Fibroblast of lung (primary cell): ENCODE measurements around the gene STAT3. TPM values are rescaled to one million over a fixed set of nuclear protein-coding genes. Genes with fewer than 3 reads are reported as not detected.
"Not testable (repeated sequence)": the region's sequence is repeated elsewhere in the genome, so short reads cannot be mapped to it uniquely, and the experiment has no call there.

Experiments
- DNase-seq, 2 donors: peaks; one replicate each; pipeline versions ENCODE4 v3.0.0 to v3.0.0-alpha.2; 2010; ENCODE audit warnings: low read depth in 2 of 2
- H2AFZ ChIP-seq: 2 replicates; pipeline ENCODE4 v1.5.1; 2012; ENCODE audit warnings: low read length, control low read depth, inconsistent platforms
- H3K27ac ChIP-seq: 2 replicates; pipeline ENCODE4 v1.5.1; 2011; ENCODE audit warnings: low read length, control low read depth; ENCODE audit not compliant: insufficient read depth
- H3K27me3 ChIP-seq: 2 replicates; pipeline ENCODE4 v1.5.1; 2011; ENCODE audit warnings: mild to moderate bottlenecking, low read length; ENCODE audit not compliant: control insufficient read depth, insufficient read depth
- H3K36me3 ChIP-seq: 2 replicates; pipeline ENCODE4 v1.5.1; 2011; ENCODE audit warnings: low read length; ENCODE audit not compliant: control insufficient read depth, insufficient read depth
- H3K4me1 ChIP-seq: 2 replicates; pipeline ENCODE4 v1.5.1; 2011; ENCODE audit warnings: low read length; ENCODE audit not compliant: control insufficient read depth, insufficient read depth; ENCODE audit errors: extremely low read depth
- H3K4me2 ChIP-seq: 2 replicates; pipeline ENCODE4 v1.5.1; 2011; ENCODE audit warnings: low read length, control low read depth; ENCODE audit not compliant: insufficient read depth; ENCODE audit errors: extremely low read depth
- H3K4me3 ChIP-seq, 4 experiments: fragments of 200-600 bp in 1 of 4; sonication (generic) in 1 of 4; replicated peaks in 1 of 4; 2 replicates each; pipeline ENCODE4 v1.5.1; 2011 to 2016; ENCODE audit warnings: low read length in 4 of 4, low read depth in 3 of 4, mild to moderate bottlenecking in 3 of 4, control low read depth in 2 of 4, inconsistent platforms in 1 of 4, mixed read lengths in 1 of 4; ENCODE audit not compliant: insufficient read depth in 1 of 4; ENCODE audit errors: control extremely low read depth in 1 of 4
- H3K79me2 ChIP-seq: 2 replicates; pipeline ENCODE4 v1.5.1; 2012; ENCODE audit warnings: mild to moderate bottlenecking, low read length, inconsistent platforms; ENCODE audit not compliant: control insufficient read depth, insufficient read depth
- H3K9ac ChIP-seq: 2 replicates; pipeline ENCODE4 v1.5.1; 2011; ENCODE audit warnings: mild to moderate bottlenecking, low read length, control low read depth; ENCODE audit not compliant: insufficient read depth
- H3K9me3 ChIP-seq: 2 replicates; pipeline ENCODE4 v1.5.1; 2012; ENCODE audit warnings: low read depth, low read length; ENCODE audit not compliant: control insufficient read depth, insufficient read depth
- H4K20me1 ChIP-seq: 2 replicates; pipeline ENCODE4 v1.5.1; 2011; ENCODE audit warnings: low read length; ENCODE audit not compliant: control insufficient read depth, insufficient read depth; ENCODE audit errors: extremely low read depth
- CTCF ChIP-seq, 2 donors: IDR thresholded peaks in 1 of 2; conservative IDR thresholded peaks in 1 of 2; 1 replicate in 1 of 2; 2 replicates in 1 of 2; pipeline ENCODE4 v1.5.1; 2011 to 2012; ENCODE audit warnings: low read length in 2 of 2, control low read depth in 1 of 2, inconsistent platforms in 1 of 2, low read depth in 1 of 2, mild to moderate bottlenecking in 1 of 2
- EZH2 ChIP-seq: IDR thresholded peaks from 2 replicates; pipeline ENCODE4 v1.5.1; 2012; ENCODE audit warnings: low read length, control low read depth, mild to moderate bottlenecking; ENCODE audit errors: missing control alignments
- polyA plus RNA-seq, 2 donors: library from polyadenylated mRNA; depleted of rRNA in 1 of 2; stranded (reverse) in 1 of 2; unstranded in 1 of 2; fragments of >200 nt; gene quantifications; 2 replicates each; pipeline ENCODE4 v1.2.1, GENCODE V29; 2011 to 2012; ENCODE audit warnings: missing spikeins in 1 of 2
- total RNA-seq: library from RNA; depleted of rRNA; stranded (reverse); fragments of >200 nt; gene quantifications from 2 replicates; pipeline ENCODE4 v1.2.1, GENCODE V29; 2014

The STAT3 gene
- total and polyA plus RNA-seq, 2 donors (not counting 1 experiment from before 2014, with no cell fraction given), result 75.0 to 101 TPM

GRCh38 chr17:42305543-42306384 is 82.5 kb downstream of the STAT3 start:
- no peak overlapping the region for H3K4me2 ChIP-seq
- H4K20me1 ChIP-seq, result no peaks in the 10 kb centered on the region
- TF ChIP-seq EZH2 (no peak), CTCF (conservative IDR thresholded peaks at IDR 0.05 in 1 of 2, IDR thresholded peaks at IDR 0.05 in 1 of 2; ENCODE audit: low read depth in 1 of 2, low read length in 2 of 2) (no peak)
- no peak for DNase-seq
- H3K9me3 ChIP-seq, result no peaks in the 10 kb centered on the region
- no peak overlapping the region for H2AFZ ChIP-seq
- no peaks in the 10 kb centered on the region for H3K27me3 ChIP-seq
- no peaks in the 10 kb centered on the region for H3K36me3 ChIP-seq
- no peaks in the 10 kb centered on the region for H3K79me2 ChIP-seq
- H3K4me1 ChIP-seq, result peaks cover 1% of the 10 kb centered on the region
- H3K27ac ChIP-seq, result no peak overlapping the region
- no peak overlapping the region for H3K4me3 ChIP-seq
- no peak overlapping the region for H3K9ac ChIP-seq

GRCh38 chr17:42305031-42305330 is 83.3 kb downstream of the STAT3 start:
- not testable (repeated sequence) for H3K4me1 ChIP-seq, H4K20me1 ChIP-seq, H3K4me3 ChIP-seq, DNase-seq, H3K27me3 ChIP-seq, H3K36me3 ChIP-seq, H3K9ac ChIP-seq, H3K79me2 ChIP-seq, H3K9me3 ChIP-seq, H3K4me2 ChIP-seq, H2AFZ ChIP-seq, H3K27ac ChIP-seq

GRCh38 chr17:42304187-42305030 is 83.8 kb downstream of the STAT3 start:
- Histone ChIP-seq H3K36me3 (no peaks in the 10 kb centered on the region), H3K27ac (no peak overlapping the region), H3K9ac (no peak overlapping the region), H4K20me1 (no peaks in the 10 kb centered on the region), H2AFZ (no peak overlapping the region), H3K4me3 (no peak overlapping the region), H3K4me2 (no peak overlapping the region), H3K4me1 (no peaks in the 10 kb centered on the region), H3K27me3 (no peaks in the 10 kb centered on the region), H3K79me2 (no peaks in the 10 kb centered on the region), H3K9me3 (no peaks in the 10 kb centered on the region)
- no peak for DNase-seq
- TF ChIP-seq CTCF (conservative IDR thresholded peaks at IDR 0.05 in 1 of 2, IDR thresholded peaks at IDR 0.05 in 1 of 2; ENCODE audit: low read depth in 1 of 2, low read length in 2 of 2) (no peak), EZH2 (no peak)
